Measurements from ENCODE around the gene ENTREP3. TPM values are rescaled to one million over a fixed set of nuclear protein-coding genes. Genes with fewer than 3 reads are reported as not detected.

The ENTREP3 gene
- total and polyA plus RNA-seq, 8 donors, result 6.7 to 14.4 (median 8.7) TPM

DNA sequence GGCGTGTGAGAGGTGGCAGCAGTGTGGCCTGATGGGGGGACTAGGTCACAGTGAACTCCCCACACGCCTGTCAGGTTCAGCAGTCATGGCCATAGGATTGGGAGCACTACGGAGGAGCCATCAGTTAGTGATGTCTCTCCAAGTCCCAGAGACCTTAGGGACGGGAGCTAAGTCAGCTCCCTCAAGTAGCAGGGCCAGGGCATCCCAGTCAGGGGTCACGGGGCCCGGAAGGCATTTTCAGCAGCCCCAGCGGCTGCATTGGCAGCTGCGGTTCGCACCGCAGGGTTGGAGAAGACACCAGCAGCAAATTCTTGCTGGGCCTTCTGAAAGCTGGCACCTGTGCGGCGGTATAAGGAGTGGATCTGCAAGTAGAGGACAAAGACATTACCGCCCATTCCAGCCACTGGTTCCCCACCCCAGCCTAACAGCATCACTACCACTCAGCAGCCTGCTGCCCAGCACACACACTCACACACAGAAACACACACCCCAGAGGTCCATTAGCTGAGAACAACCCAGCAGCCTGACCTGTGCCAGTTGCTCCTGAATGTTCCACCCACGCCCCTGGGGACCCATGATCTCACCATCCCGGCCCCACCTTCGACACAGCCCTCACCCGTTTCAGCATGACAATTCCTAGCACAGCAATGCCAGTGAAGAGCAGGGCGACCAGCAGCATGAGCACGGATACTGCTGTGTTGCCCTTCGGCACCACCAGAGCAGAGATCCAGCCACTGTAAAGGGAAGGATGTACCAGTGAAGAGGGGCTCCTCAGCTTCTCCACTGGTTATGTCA lies 972 bp upstream of the ENTREP3 start:
- WGBS, 2 donors, result 83 to 85% methylated on average over 20 of the region's 20 CpGs

DNA sequence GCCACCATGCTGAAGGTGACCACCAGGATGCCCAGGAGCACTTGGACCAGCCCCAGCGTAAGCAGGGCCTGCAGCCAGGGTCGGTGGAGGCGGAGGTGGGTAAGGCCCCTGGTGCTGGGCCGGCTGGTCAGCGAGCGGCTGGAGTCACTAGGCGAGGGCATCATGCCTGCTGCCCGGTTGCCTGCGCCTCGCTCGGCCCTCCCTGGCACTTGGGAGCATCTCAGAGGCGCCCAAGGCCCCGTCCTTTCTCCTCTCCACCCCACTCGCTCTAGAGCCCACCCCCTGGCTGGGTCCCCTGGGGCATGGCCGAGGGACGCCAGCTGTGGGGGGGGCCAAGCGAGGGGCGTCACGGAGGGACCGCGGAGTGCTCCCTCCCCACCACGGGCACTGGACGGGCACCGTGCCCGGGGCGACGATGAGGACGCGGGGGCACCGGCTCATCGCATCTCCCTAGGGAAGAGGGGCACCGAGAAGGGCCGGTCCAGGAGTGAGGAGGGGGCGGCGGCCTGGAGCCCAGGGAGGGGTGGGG lies 505 bp downstream of the ENTREP3 start:
- H3K27ac ChIP-seq, result peak overlapping the region; percentile 73 to 91 (median 80)
- FAIRE-seq, result no peak

More for the DNA sequence above, 972 bp upstream of the ENTREP3 start:
- ATAC-seq, result peak in 1 of 4 donors; percentile 1
- Histone ChIP-seq H3K27me3 (no peaks in the 10 kb centered on the region), H3K9me3 (no peaks in the 10 kb centered on the region), H3K27ac (peak overlapping the region in 3 of 4 donors; percentile 75 to 91 (median 86)), H3K4me3 (peak overlapping the region in 1 of 4 donors; percentile 87), H3K36me3 (no peaks in the 10 kb centered on the region), H3K4me1 (peaks cover 0 to 19% (median 4%) of the 10 kb centered on the region in 3 donors)
- FAIRE-seq, result no peak
- TF ChIP-seq, protein P1, sequence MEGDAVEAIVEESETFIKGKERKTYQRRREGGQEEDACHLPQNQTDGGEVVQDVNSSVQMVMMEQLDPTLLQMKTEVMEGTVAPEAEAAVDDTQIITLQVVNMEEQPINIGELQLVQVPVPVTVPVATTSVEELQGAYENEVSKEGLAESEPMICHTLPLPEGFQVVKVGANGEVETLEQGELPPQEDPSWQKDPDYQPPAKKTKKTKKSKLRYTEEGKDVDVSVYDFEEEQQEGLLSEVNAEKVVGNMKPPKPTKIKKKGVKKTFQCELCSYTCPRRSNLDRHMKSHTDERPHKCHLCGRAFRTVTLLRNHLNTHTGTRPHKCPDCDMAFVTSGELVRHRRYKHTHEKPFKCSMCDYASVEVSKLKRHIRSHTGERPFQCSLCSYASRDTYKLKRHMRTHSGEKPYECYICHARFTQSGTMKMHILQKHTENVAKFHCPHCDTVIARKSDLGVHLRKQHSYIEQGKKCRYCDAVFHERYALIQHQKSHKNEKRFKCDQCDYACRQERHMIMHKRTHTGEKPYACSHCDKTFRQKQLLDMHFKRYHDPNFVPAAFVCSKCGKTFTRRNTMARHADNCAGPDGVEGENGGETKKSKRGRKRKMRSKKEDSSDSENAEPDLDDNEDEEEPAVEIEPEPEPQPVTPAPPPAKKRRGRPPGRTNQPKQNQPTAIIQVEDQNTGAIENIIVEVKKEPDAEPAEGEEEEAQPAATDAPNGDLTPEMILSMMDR (IDR thresholded peaks at IDR 0.05), result no peak
- DNase-seq, result no peak
- intact Hi-C loops (cut with DNase I), result loop anchor here in 2 of 3 donors (10.0 kb wide), 2 partner anchors 69 to 339 kb away; partner anchors contain the start of gene RUSC1 (in 1 of the 2)

DNA sequence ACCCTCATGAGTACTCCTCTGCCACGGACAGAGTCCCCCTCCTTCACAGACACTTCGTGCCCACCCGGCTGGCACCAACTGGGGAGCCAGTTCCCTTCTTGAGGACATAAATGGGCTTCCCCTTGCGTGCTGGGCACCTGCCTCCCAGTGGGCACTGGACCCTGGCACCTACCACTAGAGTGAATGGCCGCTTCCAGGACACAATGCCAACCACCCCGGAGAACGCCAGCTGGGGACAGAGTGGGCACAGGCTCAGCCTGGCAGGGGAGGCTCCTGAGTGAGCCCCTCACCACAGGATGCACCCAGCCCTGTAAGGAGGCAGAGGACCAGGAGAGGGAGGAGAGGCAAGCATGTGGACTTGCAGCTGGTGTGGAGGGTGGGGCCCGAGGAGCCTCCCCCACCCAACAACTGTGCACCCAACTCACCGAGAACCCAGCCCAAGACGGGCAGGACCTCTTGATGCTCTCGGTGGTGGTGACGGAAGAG lies 1.0 kb downstream of the ENTREP3 start:
- intact Hi-C loops (cut with DNase I), result loop anchor here in 2 of 3 donors (5.0 to 10.0 kb wide), 4 partner anchors 68 to 341 kb away; partner anchors contain the start of gene RUSC1 (in 2 of the 2)
- ATAC-seq (no peak), DNase-seq (peak in 2 of 6 donors; percentile 45 to 64), FAIRE-seq (no peak)
- Histone ChIP-seq H3K27me3 (no peaks in the 10 kb centered on the region), H3K9me3 (no peaks in the 10 kb centered on the region), H3K4me1 (peaks cover 0 to 16% (median 0%) of the 10 kb centered on the region in 3 donors), H3K27ac (no peak overlapping the region), H3K4me3 (peak overlapping the region; percentile 69 to 87 (median 78)), H3K36me3 (no peaks in the 10 kb centered on the region)
- WGBS, 2 donors, result 48 to 54% methylated on average over 12 of the region's 12 CpGs
- TF ChIP-seq, protein P1 (IDR thresholded peaks at IDR 0.05), result no peak

More for the DNA sequence above, 505 bp downstream of the ENTREP3 start:
- Histone ChIP-seq H3K27me3 (no peaks in the 10 kb centered on the region), H3K9me3 (no peaks in the 10 kb centered on the region), H3K36me3 (no peaks in the 10 kb centered on the region), H3K4me3 (peak overlapping the region; percentile 69 to 87 (median 78)), H3K4me1 (peaks cover 0 to 16% (median 0%) of the 10 kb centered on the region in 3 donors)
- TF ChIP-seq, protein P1 (IDR thresholded peaks at IDR 0.05), result no peak
- intact Hi-C loops (cut with DNase I), result loop anchor here in 2 of 3 donors (5.0 to 10.0 kb wide), 4 partner anchors 68 to 340 kb away; partner anchors contain the start of gene RUSC1 (in 2 of the 2)
- ATAC-seq, result peak; percentile 2 to 11 (median 8)
- DNase-seq, result peak in 3 of 6 donors; percentile 65 to 81 (median 68)
- WGBS, 2 donors, result 4 to 5% methylated on average over 16 to 35 of the region's 35 CpGs

DNA sequence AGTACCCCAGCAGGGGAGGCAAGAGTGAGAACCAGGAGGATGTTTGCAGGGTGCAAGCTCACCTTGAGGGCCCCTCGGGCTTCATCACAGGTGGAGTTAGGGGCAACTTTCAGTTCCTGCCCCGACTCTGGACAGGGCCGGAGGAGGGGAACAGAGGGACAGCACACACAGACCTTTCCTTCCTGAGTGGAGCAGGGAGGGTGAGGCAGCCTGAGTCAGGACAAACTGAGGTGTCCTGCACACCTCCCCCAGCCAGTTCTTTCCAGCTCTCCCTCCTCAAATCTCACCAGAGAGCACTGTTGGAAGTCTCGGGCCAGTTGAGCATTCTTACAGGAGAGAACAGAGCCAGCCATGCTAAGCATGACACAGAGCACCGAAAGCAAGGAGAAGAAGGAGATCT lies 1.5 kb downstream of the ENTREP3 start:
- Histone ChIP-seq H3K9me3 (no peaks in the 10 kb centered on the region), H3K4me3 (peak overlapping the region in 1 of 4 donors; percentile 87), H3K27me3 (no peaks in the 10 kb centered on the region), H3K27ac (no peak overlapping the region), H3K36me3 (no peaks in the 10 kb centered on the region), H3K4me1 (peaks cover 0 to 16% (median 0%) of the 10 kb centered on the region in 3 donors)
- WGBS, 2 donors, result 71% methylated on average over 5 of the region's 5 CpGs
- TF ChIP-seq, protein P1 (IDR thresholded peaks at IDR 0.05), result no peak
- FAIRE-seq (no peak), ATAC-seq (no peak), DNase-seq (peak in 1 of 6 donors; percentile 35)
- intact Hi-C loops (cut with DNase I), result loop anchor here in 2 of 3 donors (5.0 to 10.0 kb wide), 4 partner anchors 69 to 341 kb away; partner anchors contain the start of gene RUSC1 (in 2 of the 2)

All from pancreas (tissue), 10 donors.